GM19452 (cell line): Measurements from ENCODE around the gene ASZ1.

Source experiments
- ATAC-seq: cut with Tn5 transposase; IDR thresholded peaks from one replicate; pipeline ENCODE4 v1.9.1; 2021; ENCODE audit not compliant: unreplicated experiment

ASZ1 gene

DNA sequence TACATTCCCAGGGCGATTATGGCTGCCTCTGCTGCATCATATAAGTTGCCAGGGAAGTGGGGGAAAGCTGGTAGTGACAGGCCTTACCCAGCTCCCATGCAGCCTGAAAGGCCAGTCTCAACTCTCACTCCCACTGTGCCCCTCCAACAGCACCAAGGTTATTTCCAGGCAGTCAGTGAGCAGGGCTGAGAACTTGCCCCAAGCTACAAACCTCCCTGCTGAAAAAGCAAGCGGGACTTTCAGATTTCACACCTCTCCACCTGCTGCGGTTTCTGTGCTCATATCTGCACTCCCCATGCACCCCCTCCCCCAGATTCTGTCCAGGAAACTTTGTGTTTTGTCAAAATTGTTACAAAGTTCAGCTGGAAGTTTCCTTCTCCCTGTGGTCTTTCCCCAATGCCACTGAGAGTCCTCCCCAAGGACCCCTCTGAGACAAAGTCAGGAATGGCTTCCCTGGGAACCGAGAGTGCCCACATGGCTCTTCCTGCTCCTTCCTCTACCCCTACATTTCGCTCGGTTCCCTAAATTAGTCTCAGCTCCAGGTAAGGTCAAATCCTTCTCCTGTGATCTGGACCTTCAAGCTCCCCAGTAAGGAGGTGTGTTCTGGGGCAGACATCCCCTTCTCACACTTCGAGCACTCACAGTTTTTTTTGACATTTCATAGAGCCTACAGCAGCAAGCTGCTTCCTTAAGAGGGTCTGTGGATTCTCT is 79.2 kb downstream of the ASZ1 start:
- ATAC-seq, result peak; percentile 84

DNA sequence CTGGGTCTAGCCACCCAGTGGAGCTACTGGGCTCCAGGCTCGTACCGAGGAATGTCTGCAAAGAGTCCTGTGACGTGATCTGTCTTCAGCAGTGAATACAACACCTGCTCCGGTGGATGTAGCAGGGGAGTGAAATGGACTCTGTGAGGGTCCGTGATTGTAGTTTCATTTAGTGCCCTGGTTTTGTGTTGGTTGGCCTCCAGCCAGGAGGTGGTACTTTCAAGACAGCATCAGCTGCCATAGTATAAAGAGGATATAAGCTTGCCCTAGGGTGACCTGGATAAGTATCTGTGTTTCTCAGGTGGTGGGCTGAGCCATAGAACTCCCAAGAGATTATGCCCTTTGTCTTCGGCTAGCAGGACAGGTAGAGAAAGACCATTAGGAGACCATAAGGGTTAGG is 79.8 kb downstream of the ASZ1 start:
- peak; percentile 40 for ATAC-seq

DNA sequence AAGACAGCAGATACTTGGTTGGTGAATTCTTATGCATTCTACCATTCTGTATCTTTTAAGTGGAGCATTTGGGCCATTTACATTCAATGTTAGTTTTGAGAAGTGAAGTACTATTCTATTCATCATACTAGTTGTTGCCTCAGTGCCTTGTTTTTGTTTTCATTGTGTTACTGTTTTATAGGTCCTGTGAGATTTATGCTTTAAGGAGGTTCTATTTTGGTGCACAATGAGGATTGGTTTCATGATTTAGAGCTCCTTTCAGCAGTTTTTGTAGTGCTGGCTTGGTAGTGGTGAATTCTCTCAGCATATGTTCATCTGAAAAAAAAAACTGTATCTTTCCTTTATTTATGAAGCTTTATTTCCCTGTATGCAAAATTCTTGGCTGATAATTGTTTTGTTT is 81.1 kb downstream of the ASZ1 start:
- ATAC-seq, result no peak

DNA sequence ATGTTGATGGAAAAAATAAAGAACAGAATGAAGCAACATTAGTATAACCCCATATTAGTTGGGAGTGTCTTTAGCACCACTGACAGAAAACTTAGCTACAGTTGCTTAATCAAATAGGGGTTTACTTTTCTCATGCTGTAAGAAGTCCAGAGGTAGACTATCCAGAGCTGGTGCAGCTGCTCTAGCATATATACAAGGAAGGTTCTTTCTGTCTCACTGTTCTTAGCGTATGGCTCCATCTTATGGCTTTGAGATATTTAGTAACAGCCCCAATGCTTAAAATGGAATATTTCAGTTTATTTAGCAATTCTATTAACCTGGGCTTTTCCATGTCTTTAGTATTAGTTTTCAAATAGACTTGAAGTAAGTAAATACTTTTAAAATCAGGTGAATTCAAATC is 89.3 kb downstream of the ASZ1 start:
- ATAC-seq, result no peak

DNA sequence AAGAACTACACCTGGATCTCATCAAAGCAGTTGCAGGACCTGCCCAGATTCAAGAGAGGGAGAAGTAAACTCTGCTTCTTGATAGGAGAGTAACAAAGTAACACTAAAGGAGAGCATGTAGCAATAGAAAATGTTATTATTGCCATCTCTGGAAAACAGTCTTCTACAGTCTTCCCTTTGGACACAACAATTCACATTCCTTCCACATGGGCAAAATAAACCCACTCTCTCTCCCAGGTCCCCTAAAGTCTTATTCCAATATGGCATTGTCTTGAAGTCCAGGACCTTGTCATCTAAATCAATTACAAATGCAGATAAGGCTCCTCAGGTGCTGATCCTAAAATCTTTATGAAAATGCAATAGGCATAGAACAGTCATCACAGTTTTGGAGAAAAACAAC is 94.1 kb downstream of the ASZ1 start:
- no peak for ATAC-seq

DNA sequence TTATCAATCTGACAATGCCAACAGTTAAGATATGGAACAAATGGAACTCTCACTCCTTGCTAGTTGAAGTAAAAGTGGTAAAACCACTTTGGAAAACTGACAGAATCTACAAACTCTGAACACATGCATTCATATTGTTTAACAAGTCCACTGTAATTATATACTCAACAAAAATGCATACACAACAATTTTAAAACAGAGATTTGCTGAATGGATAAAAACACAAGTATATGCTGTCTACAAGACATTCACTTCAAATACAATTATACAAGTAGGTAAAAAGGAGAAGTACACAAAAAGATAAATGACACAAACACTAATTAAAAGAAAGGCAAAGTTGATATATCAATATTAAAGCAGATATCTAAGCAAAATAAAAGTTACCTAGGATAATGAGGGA is 95.3 kb downstream of the ASZ1 start:
- no peak for ATAC-seq

DNA sequence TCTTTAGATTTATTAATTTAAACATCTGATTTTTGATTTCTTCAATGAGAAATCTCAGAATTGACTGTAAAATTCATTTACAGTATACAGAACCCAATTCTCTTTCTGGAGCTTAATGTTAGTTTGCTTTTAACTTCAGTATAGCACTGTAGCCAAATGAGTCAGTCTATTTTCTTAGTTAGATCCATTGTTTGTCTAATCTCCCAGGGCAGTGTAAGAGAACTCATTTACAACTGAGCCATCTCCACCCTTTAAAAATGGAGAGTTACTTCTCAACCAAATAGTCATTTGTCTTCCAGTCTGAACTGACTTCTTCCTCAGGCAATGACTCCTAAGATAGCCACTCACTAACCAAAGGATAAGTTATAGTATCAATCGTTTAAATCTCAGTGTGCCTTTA is 101.5 kb downstream of the ASZ1 start:
- no peak for ATAC-seq

DNA sequence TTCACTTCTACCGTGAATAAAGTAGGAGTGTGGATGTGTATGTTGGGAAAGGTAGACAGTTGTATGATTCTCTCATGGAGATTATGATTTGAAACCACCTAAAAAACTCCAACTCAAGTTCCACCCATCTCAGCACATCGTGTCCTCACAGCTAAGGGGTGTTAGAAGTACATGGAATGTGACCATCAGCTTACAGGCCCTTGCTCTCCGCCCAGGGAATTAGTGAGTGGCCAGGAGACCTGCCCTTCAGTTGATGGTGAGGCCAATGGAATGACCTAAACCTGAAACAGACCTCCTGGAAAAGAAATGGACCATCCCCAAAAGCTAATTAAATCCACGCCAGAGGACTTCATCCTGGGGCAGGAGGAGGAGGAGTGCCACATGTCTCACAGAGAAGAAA is 102.3 kb downstream of the ASZ1 start:
- ATAC-seq, result no peak

DNA sequence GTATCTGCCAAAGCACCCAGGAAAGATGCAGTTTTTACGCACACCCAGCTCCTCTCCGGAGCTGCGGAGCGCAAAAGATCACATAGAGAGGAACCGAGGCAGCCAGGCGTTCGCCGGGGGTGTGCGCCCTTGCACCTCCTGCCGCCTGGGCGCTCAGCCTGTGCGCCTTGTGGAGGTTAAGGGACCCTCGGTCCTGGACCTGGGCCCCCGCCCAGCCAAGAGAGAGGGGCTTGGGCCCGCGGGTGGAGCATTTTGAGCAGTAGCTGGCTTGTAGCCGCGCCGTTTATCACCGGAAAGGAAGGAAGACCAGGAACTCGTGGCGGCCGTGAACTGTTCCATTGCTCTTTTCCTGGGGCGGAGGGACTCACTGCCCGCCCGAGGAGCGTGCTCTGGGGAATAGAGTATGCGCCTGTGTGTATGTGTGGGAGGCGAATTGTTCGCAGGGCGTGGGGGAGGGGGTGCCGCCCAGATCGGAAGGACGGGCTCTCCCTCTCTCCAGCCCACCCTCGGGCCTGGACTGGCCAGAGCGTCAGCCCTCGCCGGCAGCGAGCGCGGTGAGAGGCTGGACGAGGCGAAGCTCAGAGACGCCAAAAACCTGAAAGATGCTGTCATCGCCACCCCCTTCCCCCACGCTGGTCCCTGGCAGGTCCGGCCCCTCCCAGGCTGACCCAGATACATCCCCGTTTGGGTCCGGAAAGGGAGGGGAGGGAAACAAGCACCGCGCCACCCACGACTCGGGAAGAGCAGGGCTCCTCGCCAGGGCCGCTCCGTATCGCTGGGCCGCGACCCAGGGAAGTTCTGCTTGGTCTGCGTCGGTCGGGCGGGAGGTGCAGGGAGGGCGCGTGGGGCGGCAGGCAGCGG is 103.2 kb downstream of the ASZ1 start:
- no peak for ATAC-seq

DNA sequence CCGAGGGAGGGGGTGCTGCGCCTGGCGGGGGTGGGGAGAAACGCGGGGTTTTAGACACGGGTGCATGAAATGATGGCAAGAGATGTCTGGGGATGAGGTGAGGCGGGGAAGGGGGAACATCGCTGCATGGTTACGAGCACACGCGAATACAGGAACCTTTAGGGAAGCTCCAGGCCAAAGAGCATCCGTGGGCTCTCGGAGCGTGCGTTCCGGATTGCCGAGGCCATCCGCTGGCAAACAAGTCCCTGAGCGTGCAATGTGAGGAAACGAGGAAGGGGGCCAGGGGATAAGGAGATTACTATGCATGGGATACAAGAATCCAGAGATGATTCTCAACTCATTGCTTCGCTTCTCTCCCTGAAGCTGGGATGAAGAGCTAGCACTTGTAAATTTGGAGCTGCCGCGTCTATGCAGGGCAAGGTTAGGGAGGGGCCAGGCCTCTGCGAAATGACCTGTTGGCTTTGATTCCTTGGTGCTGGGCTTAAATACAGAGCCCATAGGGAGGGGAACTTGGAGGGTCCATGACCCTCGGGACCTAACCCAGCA is 103.9 kb downstream of the ASZ1 start:
- ATAC-seq, result no peak

DNA sequence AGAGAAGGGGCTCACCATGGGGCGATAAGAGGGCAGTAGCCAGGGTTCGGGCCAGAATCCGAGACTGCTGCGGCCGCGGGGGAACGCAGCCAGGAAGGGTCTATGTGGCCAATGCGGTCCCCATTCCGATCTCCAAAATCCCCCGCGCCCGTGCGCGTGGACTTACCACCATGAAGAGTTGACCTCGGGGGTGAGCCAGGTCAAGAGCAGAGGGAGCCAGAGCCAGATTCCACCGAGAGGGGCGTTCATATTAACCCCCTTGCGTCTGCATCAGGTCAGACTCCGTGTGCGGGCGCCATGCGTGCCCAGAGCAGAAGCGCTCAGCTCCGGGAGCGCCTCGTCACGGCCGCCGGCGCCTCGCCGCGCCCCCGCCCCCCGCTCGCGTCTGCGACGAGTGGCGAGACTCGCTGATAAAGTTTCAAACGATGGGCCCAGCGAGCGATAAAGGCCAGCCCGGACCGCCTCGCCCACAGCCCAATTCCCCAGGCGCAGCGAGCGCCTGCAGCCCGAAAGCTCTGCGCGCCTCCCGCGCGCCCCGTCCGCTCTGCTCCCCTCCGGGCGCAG is 104.5 kb downstream of the ASZ1 start, which contains the start of gene WNT2:
WNT2 (minus strand) TSS at position 318 of the 564 bp plus-strand sequence; CDS start at position 249, 69 bp downstream.
- ATAC-seq, result no peak

DNA sequence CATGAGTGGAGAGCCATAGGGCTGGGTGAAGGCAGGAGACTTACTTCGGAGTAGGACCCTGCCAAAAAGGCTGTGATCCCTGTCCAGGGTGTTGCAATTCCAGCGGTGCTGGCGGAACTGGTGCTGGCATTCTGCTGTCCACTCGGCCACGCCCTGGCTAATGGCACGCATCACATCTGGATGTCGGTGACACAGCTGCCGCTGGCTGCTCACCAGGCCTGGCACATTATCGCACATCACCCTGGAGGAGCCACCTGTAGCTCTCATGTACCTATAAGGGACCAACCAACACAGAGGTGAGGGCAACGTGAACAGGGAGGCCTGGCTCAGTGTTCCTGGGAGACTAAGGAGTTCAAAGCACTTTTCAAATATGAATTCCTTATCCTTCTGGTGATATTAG is 106.8 kb downstream of the ASZ1 start:
- no peak for ATAC-seq

DNA sequence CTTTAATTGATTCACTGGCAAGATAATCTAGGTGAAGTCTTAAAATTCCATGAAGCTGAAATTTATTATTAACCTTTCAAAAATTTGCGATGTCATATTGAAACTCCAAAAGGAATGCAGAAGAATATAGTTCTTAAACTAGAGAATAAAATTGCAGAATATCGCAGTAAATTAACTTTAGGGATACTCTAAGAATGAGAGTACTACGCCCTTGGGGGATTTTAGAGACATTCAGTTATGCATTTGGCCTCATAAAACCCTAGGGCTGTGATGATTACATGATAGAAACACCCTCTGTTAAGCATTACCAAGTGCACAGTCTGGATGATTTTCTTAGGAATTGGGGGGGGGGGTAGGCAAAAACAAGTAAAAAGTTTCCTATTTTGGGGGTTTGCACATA is 108.1 kb downstream of the ASZ1 start:
- ATAC-seq, result no peak

DNA sequence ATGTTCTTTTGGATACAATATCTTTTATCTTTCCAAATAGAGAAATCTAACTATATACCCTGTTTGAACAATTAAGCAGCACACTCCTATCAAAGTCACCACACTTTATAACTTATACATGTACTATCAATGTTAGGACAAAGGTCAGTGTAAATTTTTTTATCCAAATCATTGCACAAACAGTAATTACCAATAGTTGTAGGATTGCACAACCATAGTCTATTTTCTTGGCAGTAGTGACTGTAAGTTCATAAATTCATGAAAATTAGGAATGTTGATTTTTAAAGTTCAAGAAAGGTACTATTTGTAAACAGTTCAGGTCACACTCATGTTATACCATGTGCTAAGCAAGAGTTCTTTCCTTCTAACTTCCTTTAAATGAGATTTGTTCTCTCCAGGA is 113.7 kb downstream of the ASZ1 start:
- no peak for ATAC-seq
